ENCODE results near the gene FARP2.

DNA sequence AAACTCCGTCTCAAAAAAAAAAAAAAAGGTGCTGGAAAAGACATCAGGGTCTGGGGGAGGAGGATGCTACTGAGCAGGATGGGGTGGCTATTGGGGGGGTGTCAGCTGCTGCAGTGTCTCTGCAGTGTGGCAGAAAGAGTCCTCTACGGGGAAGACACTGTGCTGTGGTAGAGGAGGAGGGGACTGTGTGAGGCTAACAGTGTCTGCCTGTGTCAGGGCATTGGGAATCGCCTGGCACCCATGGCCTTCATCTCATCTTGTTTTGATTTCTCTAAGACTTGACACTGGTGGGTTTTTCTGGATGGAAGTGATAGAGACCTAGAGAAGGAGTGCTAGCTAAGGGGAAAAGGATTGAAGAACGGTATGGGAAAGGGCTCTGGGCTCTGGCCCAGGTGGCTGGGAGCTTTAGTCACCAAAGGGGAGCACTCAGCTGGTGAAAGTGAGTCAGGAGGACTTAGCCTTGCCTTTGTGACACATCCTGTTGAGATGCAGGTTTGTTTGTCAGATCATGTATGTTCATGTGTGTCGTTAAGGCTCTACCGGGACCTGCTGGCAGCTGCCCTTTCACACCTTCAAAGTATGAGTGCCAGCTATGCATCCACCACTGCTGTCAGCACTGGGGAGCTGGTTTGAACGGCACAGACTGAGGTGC, 58.0 kb downstream of the FARP2 start:
- TF ChIP-seq, protein P1, sequence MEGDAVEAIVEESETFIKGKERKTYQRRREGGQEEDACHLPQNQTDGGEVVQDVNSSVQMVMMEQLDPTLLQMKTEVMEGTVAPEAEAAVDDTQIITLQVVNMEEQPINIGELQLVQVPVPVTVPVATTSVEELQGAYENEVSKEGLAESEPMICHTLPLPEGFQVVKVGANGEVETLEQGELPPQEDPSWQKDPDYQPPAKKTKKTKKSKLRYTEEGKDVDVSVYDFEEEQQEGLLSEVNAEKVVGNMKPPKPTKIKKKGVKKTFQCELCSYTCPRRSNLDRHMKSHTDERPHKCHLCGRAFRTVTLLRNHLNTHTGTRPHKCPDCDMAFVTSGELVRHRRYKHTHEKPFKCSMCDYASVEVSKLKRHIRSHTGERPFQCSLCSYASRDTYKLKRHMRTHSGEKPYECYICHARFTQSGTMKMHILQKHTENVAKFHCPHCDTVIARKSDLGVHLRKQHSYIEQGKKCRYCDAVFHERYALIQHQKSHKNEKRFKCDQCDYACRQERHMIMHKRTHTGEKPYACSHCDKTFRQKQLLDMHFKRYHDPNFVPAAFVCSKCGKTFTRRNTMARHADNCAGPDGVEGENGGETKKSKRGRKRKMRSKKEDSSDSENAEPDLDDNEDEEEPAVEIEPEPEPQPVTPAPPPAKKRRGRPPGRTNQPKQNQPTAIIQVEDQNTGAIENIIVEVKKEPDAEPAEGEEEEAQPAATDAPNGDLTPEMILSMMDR (IDR thresholded peaks at IDR 0.05): no peak
- TF ChIP-seq POLR2A (IDR thresholded peaks at IDR 0.05) (no peak), EP300 (IDR thresholded peaks at IDR 0.05) (no peak), POLR2AphosphoS5 (IDR thresholded peaks at IDR 0.05) (no peak)
